ENCODE data around the gene PALM. TPM values are rescaled to one million over a fixed set of nuclear protein-coding genes. Genes with fewer than 3 reads are reported as not detected.
"Not testable (repeated sequence)": the region's sequence is repeated elsewhere in the genome, so short reads cannot be mapped to it uniquely, and the experiment has no call there.

PALM gene
- total RNA-seq, 6 experiments from 2014 or later: 4.6 to 12.7 (median 7.1) TPM

DNA sequence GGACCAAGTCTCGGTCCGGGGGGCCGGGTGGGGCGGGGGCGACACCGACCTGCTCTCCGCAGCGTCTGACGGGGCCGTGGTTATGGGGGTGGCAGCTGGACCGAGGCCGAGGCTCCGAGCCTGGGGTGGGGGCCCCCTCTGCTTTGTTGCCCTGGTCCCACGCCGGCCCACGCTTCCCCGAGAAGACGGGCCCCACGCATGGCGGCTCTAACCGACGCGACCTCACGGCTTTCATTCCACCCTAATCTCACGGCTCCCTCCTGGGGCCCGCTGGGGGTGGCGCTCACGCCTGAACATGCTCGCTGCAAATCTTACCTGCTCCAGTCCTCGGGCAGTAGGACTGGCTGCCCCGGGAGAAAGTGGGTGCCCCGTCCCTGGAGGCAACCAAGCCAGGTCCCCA, 27.4 kb downstream of the PALM start:
- no peak overlapping the region for H3K27ac ChIP-seq
- no peaks in the 10 kb centered on the region for H3K9me3 ChIP-seq
- H3K4me3 ChIP-seq: no peak overlapping the region
- TF ChIP-seq CTCF (IDR thresholded peaks at IDR 0.05): no peak
- TF ChIP-seq POLR2A (IDR thresholded peaks at IDR 0.05): no peak
- ATAC-seq (no peak), DNase-seq (no peak)
- H3K36me3 ChIP-seq: no peaks in the 10 kb centered on the region
- no peaks in the 10 kb centered on the region for H3K27me3 ChIP-seq
- intact Hi-C loops (cut with DNase I): loop anchor here in 1 of 2 donors (10.0 kb wide), 1 partner anchor 141 kb away; no protein-coding TSS in a partner anchor
- 90% methylated on average over 8 of the region's 32 CpGs for WGBS (ENCODE audit: insufficient coverage, low coverage, low lambda C conversion rate, missing lambda C conversion rate)
- peaks cover 0 to 4% (median 0%) of the 10 kb centered on the region in 4 donors for H3K4me1 ChIP-seq

GRCh38 chr19:737591-738093, 28.9 kb downstream of the PALM start:
- no peaks in the 10 kb centered on the region for H3K36me3 ChIP-seq
- no peak overlapping the region for H3K4me3 ChIP-seq
- H3K4me1 ChIP-seq: peaks cover 0 to 4% (median 0%) of the 10 kb centered on the region in 4 donors
- intact Hi-C loops (cut with DNase I): loop anchor here in 1 of 2 donors (10.0 kb wide), 1 partner anchor 143 kb away; no protein-coding TSS in a partner anchor
- 51% methylated on average over 19 of the region's 22 CpGs for WGBS (ENCODE audit: insufficient coverage, low coverage, low lambda C conversion rate, missing lambda C conversion rate)
- ATAC-seq (peak; percentile 40 to 54 (median 42)), DNase-seq (no peak)
- no peaks in the 10 kb centered on the region for H3K9me3 ChIP-seq
- no peaks in the 10 kb centered on the region for H3K27me3 ChIP-seq
- no peak overlapping the region for H3K27ac ChIP-seq
- TF ChIP-seq CTCF (IDR thresholded peaks at IDR 0.05): peak; percentile 32 to 40 (median 38)
- no peak for TF ChIP-seq POLR2A (IDR thresholded peaks at IDR 0.05)

DNA sequence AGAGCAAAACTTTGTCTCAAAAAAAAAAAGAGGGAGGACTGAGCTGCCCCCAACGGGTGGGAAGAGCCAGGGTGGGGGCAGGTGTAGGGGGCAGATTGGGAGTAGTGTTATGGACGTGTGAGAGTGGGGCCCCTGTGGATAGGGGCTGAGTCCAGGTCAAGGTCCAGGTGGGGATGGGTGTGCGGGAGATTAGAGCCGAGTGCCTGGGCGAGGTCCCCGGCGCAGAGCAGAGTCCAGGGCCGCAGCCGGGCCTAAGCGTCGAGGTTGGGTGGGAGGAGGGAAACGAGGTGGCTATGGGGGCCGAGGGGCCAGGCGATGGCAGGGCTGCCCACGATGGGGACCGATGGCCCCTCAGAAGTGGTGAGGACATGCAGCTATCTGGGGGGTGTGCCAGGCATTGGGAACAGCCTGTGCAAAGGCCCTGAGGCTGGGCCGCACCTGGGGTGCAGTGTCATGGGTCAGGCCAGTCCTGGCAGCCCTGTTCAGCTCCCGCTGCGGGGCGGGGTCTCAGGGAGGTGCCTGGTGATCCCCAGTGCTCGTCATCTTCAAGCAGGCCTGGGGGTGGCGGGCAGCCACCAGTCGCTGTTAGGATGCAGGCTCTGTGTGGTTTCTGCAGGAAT, 29.9 kb downstream of the PALM start:
- no peak for TF ChIP-seq CTCF (IDR thresholded peaks at IDR 0.05)
- TF ChIP-seq POLR2A (IDR thresholded peaks at IDR 0.05): no peak
- Histone ChIP-seq H3K4me3 (no peak overlapping the region), H3K27ac (no peak overlapping the region), H3K9me3 (no peaks in the 10 kb centered on the region), H3K36me3 (no peaks in the 10 kb centered on the region), H3K4me1 (peaks cover 0 to 4% (median 0%) of the 10 kb centered on the region in 4 donors), H3K27me3 (no peaks in the 10 kb centered on the region)
- DNase-seq (no peak), ATAC-seq (peak; percentile 7 to 49 (median 14))
- 31% methylated on average over 2 of the region's 23 CpGs for WGBS (ENCODE audit: insufficient coverage, low coverage, low lambda C conversion rate, missing lambda C conversion rate)
- intact Hi-C loops (cut with DNase I): loop anchor here in 1 of 2 donors (10.0 kb wide), 1 partner anchor 144 kb away; no protein-coding TSS in a partner anchor

GRCh38 chr19:739998-740715, 31.4 kb downstream of the PALM start:
- intact Hi-C loops (cut with DNase I): loop anchor here in 1 of 2 donors (10.0 kb wide), 1 partner anchor 145 kb away; no protein-coding TSS in a partner anchor
- H3K27me3 ChIP-seq: no peaks in the 10 kb centered on the region
- H3K9me3 ChIP-seq: no peaks in the 10 kb centered on the region
- TF ChIP-seq CTCF (IDR thresholded peaks at IDR 0.05) (no peak), POLR2A (IDR thresholded peaks at IDR 0.05) (no peak)
- H3K27ac ChIP-seq: no peak overlapping the region
- DNase-seq: peak in 1 of 3 donors; percentile 49
- no peak overlapping the region for H3K4me3 ChIP-seq
- H3K36me3 ChIP-seq: no peaks in the 10 kb centered on the region
- H3K4me1 ChIP-seq: peaks cover 0 to 4% (median 0%) of the 10 kb centered on the region in 4 donors
- 39% methylated on average over 6 of the region's 36 CpGs for WGBS (ENCODE audit: insufficient coverage, low coverage, low lambda C conversion rate, missing lambda C conversion rate)
- ATAC-seq: peak; percentile 11 to 51 (median 41)

- H3K4me1 ChIP-seq; H3K4me3 ChIP-seq; H3K36me3 ChIP-seq; DNase-seq; H3K9me3 ChIP-seq; intact Hi-C loops (cut with DNase I); H3K27ac ChIP-seq; ATAC-seq; H3K27me3 ChIP-seq: not testable (repeated sequence)
- 74% methylated on average over 9 of the region's 16 CpGs for WGBS (ENCODE audit: insufficient coverage, low coverage, low lambda C conversion rate, missing lambda C conversion rate)
Measured at GRCh38 chr19:740816-741505, 32.2 kb downstream of the PALM start.
